ENCODE results near the gene PZP. TPM values are rescaled to one million over a fixed set of nuclear protein-coding genes. Genes with fewer than 3 reads are reported as not detected.
"Not testable (repeated sequence)": the region's sequence is repeated elsewhere in the genome, so short reads cannot be mapped to it uniquely, and the experiment has no call there.

Gene PZP
- total RNA-seq, 2 experiments from 2014 or later = not detected

- DNase-seq = no peak
- POLR2A ChIA-PET = no interaction called here
- H3K27me3 Mint-ChIP-seq = no peaks in the 10 kb centered on the region
- no peaks in the 10 kb centered on the region for H3K4me1 Mint-ChIP-seq
- no peaks in the 10 kb centered on the region for H3K36me3 Mint-ChIP-seq (ENCODE audit: low read depth)
- no peak overlapping the region for H3K27ac Mint-ChIP-seq
- no peaks in the 10 kb centered on the region for H3K9me3 Mint-ChIP-seq
- CTCF ChIA-PET = no interaction called here
- no peak overlapping the region for H3K4me3 Mint-ChIP-seq
Observed at GRCh38 chr12:9163392-9163791, 44.8 kb downstream of the PZP start.

GRCh38 chr12:9156119-9156518 is 52.1 kb downstream of the PZP start:
- Mint-ChIP-seq H3K9me3 (no peaks in the 10 kb centered on the region), H3K36me3 (ENCODE audit: low read depth) (no peaks in the 10 kb centered on the region), H3K4me3 (no peak overlapping the region), H3K4me1 (no peaks in the 10 kb centered on the region), H3K27me3 (no peaks in the 10 kb centered on the region), H3K27ac (no peak overlapping the region)
- no peak for DNase-seq
- ChIA-PET POLR2A (no interaction called here), CTCF (no interaction called here)

- no peaks in the 10 kb centered on the region for H3K36me3 Mint-ChIP-seq (ENCODE audit: low read depth)
- H3K9me3 Mint-ChIP-seq = peaks cover 13% of the 10 kb centered on the region
- peaks cover 4% of the 10 kb centered on the region for H3K4me1 Mint-ChIP-seq
- CTCF ChIA-PET = no interaction called here
- no peak overlapping the region for H3K4me3 Mint-ChIP-seq
- no peak for DNase-seq
- H3K27me3 Mint-ChIP-seq = no peaks in the 10 kb centered on the region
- no peak overlapping the region for H3K27ac Mint-ChIP-seq
- POLR2A ChIA-PET = no interaction called here
Observed at GRCh38 chr12:9149372-9149771, 58.8 kb downstream of the PZP start.

GRCh38 chr12:9148926-9149325 is 59.3 kb downstream of the PZP start:
- H3K27ac Mint-ChIP-seq = no peak overlapping the region
- no peak overlapping the region for H3K4me3 Mint-ChIP-seq
- no peaks in the 10 kb centered on the region for H3K27me3 Mint-ChIP-seq
- peaks cover 4% of the 10 kb centered on the region for H3K4me1 Mint-ChIP-seq
- peaks cover 14% of the 10 kb centered on the region for H3K9me3 Mint-ChIP-seq
- ChIA-PET CTCF (no interaction called here), POLR2A (no interaction called here)
- H3K36me3 Mint-ChIP-seq (ENCODE audit: low read depth) = no peaks in the 10 kb centered on the region
- no peak for DNase-seq

- no peak overlapping the region for H3K27ac Mint-ChIP-seq
- ChIA-PET CTCF (no interaction called here), POLR2A (no interaction called here)
- H3K9me3 Mint-ChIP-seq = peaks cover 15% of the 10 kb centered on the region
- H3K36me3 Mint-ChIP-seq (ENCODE audit: low read depth) = no peaks in the 10 kb centered on the region
- H3K27me3 Mint-ChIP-seq = no peaks in the 10 kb centered on the region
- no peak for DNase-seq
- H3K4me3 Mint-ChIP-seq = no peak overlapping the region
- H3K4me1 Mint-ChIP-seq = peaks cover 4% of the 10 kb centered on the region
Observed at GRCh38 chr12:9147461-9147860, 60.7 kb downstream of the PZP start.

GRCh38 chr12:9144730-9145106 is 63.5 kb downstream of the PZP start:
- H3K27ac Mint-ChIP-seq = no peak overlapping the region
- POLR2A ChIA-PET = no interaction called here
- DNase-seq = no peak
- H3K36me3 Mint-ChIP-seq (ENCODE audit: low read depth) = no peaks in the 10 kb centered on the region
- no peaks in the 10 kb centered on the region for H3K27me3 Mint-ChIP-seq
- no peak overlapping the region for H3K4me3 Mint-ChIP-seq
- CTCF ChIA-PET = no interaction called here
- H3K9me3 Mint-ChIP-seq = peaks cover 15% of the 10 kb centered on the region
- H3K4me1 Mint-ChIP-seq = peaks cover 4% of the 10 kb centered on the region

GRCh38 chr12:9143929-9144729 is 64.1 kb downstream of the PZP start:
- no peak for DNase-seq
- Mint-ChIP-seq H3K36me3 (ENCODE audit: low read depth) (no peaks in the 10 kb centered on the region), H3K4me3 (no peak overlapping the region), H3K27ac (no peak overlapping the region), H3K4me1 (peaks cover 4% of the 10 kb centered on the region), H3K27me3 (no peaks in the 10 kb centered on the region), H3K9me3 (peaks cover 15% of the 10 kb centered on the region)
- ChIA-PET POLR2A (no interaction called here), CTCF (no interaction called here)

- Mint-ChIP-seq H3K27ac (no peak overlapping the region), H3K4me3 (no peak overlapping the region), H3K36me3 (ENCODE audit: low read depth) (no peaks in the 10 kb centered on the region), H3K9me3 (peaks cover 15% of the 10 kb centered on the region), H3K4me1 (peaks cover 4% of the 10 kb centered on the region), H3K27me3 (no peaks in the 10 kb centered on the region)
- POLR2A ChIA-PET = no interaction called here
- CTCF ChIA-PET = interaction anchor here (1.5 kb wide), 1 partner anchor 31 kb away, joined by 3 read pairs; no protein-coding TSS in a partner anchor
- DNase-seq = no peak
Observed at GRCh38 chr12:9143137-9143536, 65.1 kb downstream of the PZP start.

- H3K27me3 Mint-ChIP-seq; POLR2A ChIA-PET; CTCF ChIA-PET; H3K4me1 Mint-ChIP-seq; H3K27ac Mint-ChIP-seq; H3K9me3 Mint-ChIP-seq; DNase-seq; H3K4me3 Mint-ChIP-seq; H3K36me3 Mint-ChIP-seq (ENCODE audit: low read depth): not testable (repeated sequence)
Observed at GRCh38 chr12:9139588-9140290, 68.5 kb downstream of the PZP start.

- no peaks in the 10 kb centered on the region for H3K36me3 Mint-ChIP-seq (ENCODE audit: low read depth)
- CTCF ChIA-PET = interaction anchor here (0.5 to 1.7 kb wide), 2 partner anchors 11 to 483 kb away, joined by 5 to 6 read pairs; no protein-coding TSS in a partner anchor
- DNase-seq = no peak
- H3K27me3 Mint-ChIP-seq = no peaks in the 10 kb centered on the region
- POLR2A ChIA-PET = no interaction called here
- H3K4me3 Mint-ChIP-seq = no peak overlapping the region
- no peaks in the 10 kb centered on the region for H3K4me1 Mint-ChIP-seq
- no peaks in the 10 kb centered on the region for H3K9me3 Mint-ChIP-seq
- H3K27ac Mint-ChIP-seq = no peak overlapping the region
Observed at GRCh38 chr12:9135903-9136310, 72.3 kb downstream of the PZP start.

GRCh38 chr12:9134981-9135628 is 73.1 kb downstream of the PZP start:
- CTCF ChIA-PET = interaction anchor here (0.5 to 1.7 kb wide), 2 partner anchors 10 to 482 kb away, joined by 5 to 6 read pairs; no protein-coding TSS in a partner anchor
- Mint-ChIP-seq H3K9me3 (no peaks in the 10 kb centered on the region), H3K4me1 (no peaks in the 10 kb centered on the region)

GRCh38 chr12:9133216-9133916 is 74.8 kb downstream of the PZP start:
- ChIA-PET CTCF (no interaction called here), POLR2A (no interaction called here)
- H3K4me3 Mint-ChIP-seq = no peak overlapping the region
- no peaks in the 10 kb centered on the region for H3K27me3 Mint-ChIP-seq
- DNase-seq = no peak
- no peak overlapping the region for H3K27ac Mint-ChIP-seq
- no peaks in the 10 kb centered on the region for H3K9me3 Mint-ChIP-seq
- no peaks in the 10 kb centered on the region for H3K4me1 Mint-ChIP-seq
- no peaks in the 10 kb centered on the region for H3K36me3 Mint-ChIP-seq (ENCODE audit: low read depth)

More at GRCh38 chr12:9134981-9135628, 73.1 kb downstream of the PZP start:
- Mint-ChIP-seq H3K27me3 (no peaks in the 10 kb centered on the region), H3K4me3 (no peak overlapping the region), H3K27ac (no peak overlapping the region), H3K36me3 (ENCODE audit: low read depth) (no peaks in the 10 kb centered on the region)
- POLR2A ChIA-PET = no interaction called here
- DNase-seq = peak; percentile 10

GRCh38 chr12:9132008-9132535 is 76.1 kb downstream of the PZP start:
- Mint-ChIP-seq H3K36me3 (ENCODE audit: low read depth) (no peaks in the 10 kb centered on the region), H3K9me3 (no peaks in the 10 kb centered on the region), H3K27me3 (no peaks in the 10 kb centered on the region), H3K4me1 (no peaks in the 10 kb centered on the region), H3K27ac (no peak overlapping the region), H3K4me3 (no peak overlapping the region)
- no peak for DNase-seq
- CTCF ChIA-PET = no interaction called here
- POLR2A ChIA-PET = no interaction called here

Measured in activated CD4-positive, alpha-beta T cell treated with anti-CD3 and anti-CD28 coated beads, Interleukin-2, amount 10 ng/mL, durations not matched to agents 7 days and 5 days (primary cell).